HT1080 (cell line): ENCODE measurements around the gene NPAS2. TPM values are rescaled to one million over a fixed set of nuclear protein-coding genes. Genes with fewer than 3 reads are reported as not detected.

Experiments used
- DNase-seq: peaks from one replicate; pipeline ENCODE4 v3.0.0-alpha.2; 2015; ENCODE audit warnings: low read depth
- total RNA-seq: library from RNA; depleted of rRNA; stranded (reverse); fragments of >200 nt; shearing (Covaris generic); gene quantifications from 2 replicates; pipeline ENCODE4 v1.2.3, GENCODE V29; 2014

Gene NPAS2
- total RNA-seq, 1 experiment from 2014 or later = 63.1 TPM

DNA sequence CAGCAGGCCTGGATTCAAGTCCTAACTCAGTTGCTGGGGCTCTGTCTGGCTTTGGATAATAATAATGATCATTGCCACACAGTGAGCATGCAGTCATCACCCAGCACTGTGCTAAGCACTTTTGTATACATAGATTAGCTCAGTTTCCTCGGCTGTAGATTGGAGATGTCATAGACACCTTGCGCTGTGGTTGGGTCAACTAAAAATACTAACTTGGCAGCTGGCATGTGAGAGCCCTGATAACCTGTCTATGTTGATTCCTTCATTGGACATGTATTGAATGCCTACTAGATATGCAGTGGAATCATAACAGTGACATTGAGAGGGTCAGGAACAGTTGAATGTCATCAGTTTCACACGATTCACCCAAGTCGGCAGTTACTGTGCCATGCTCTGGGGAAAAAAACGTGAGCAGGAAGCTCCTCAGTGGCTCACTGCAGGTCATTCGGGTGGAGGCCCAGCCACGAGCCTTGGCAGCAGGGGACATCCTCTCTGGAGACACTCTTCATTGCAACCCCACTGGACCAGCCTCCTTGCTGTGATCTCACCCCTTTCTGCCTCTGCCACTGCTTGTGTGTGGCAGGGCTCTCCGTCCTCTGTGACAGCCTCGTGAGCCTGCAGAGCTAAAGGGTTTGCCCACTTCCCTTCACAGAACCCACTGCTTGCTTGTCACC lies 85.3 kb downstream of the NPAS2 start:
- DNase-seq = no peak

DNA sequence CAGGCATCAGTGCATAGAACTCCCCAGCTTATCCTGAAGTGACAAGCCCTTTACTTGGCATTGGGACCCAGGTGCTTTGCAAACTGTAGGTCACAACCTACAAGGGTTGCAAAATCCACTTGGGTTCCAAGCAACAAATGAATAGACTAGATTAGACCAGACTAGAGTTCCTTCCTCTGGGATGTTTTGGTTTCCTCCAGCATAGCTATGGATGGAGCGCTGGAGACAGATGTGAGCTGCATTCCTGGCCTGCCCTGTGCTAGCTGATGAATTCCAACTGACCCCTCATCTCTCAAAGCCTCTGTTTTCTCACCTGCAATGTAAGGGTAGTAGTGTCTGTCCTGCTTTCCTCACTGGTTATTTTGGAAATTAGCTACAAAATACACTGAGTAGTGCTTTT lies 86.2 kb downstream of the NPAS2 start:
- no peak for DNase-seq

DNA sequence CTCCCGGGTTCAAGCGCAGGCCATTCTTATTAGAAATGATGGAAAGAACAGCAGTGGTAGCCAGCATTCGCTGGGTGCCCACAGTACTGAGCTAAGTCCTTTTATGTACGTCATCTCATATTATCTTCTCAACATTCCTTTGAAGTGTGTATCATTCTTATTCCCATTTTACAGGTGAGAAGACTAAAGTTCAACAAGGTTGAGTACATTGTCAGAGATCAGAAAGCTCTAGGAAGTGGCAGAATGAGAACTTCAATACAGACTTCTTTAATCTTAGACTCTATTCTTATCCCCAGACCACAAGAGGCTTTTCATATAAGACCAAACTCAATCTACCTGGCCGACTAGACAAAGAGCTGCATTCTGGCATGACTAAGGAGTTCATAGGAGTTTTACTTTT lies 86.7 kb downstream of the NPAS2 start:
- DNase-seq = no peak

DNA sequence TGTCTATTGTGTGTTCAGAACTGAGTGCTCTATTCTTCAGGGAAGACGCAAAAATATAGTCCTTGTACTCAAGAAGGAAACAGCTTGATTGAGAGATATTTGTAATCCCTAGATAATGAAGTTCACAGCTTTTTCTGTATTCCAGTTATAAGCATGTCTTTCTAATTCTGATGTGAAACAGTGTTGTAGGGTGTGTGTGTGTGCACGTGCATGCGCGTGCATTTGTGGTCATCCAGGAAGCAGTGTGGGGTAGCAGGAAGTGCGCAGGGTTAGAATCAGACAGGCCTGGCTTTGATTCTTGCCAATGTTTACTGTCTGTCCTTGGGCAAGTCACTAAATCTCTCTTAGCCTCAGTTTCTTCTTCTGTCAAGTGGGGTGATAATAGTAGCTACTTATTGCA lies 87.9 kb downstream of the NPAS2 start:
- no peak for DNase-seq

DNA sequence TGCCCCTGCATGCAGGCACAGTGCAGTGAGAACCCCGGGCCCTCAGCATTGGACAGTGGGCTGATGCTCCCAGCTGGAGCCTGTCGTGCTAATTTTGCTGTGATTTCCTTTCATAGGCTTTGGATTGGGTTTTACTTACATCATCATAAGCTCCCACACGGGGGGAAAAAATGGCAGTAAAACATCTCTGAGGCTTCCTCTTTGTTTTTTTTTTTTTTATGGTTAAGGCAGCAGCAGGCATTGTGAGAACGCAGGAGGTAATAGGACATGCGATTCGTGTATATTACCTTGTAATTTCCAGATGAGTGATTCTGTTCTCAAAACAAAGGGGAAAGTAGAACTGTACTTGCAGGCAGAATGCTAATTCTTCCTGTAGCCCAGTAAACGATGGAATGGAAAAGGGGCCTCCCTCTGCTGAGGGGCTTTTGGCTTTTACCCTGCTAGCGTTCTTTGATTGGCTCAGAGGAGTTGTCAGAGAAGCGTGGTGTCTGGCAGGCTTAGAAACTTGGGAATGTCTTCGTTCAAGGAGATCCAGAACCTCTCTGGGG lies 89.7 kb downstream of the NPAS2 start:
- DNase-seq = no peak

DNA sequence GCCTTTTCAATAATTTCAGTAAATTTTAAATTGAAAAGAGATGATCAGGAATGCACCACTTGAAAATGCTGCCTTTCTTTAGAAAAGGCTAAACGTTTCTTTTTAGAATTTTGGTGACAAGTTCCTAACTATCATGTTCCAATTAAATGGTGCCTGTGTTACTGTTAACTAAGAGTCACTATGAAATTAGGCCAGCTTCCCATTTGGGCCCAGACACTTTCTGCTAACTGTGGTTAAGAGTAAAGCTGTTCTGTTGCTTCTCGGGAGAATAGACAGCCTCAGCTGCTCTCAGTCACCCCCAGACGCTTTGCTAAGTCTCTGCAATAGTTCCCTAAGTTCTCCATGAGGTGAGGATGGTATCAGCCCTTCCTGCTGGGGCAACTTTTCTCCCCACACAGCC lies 90.2 kb downstream of the NPAS2 start:
- DNase-seq = no peak

DNA sequence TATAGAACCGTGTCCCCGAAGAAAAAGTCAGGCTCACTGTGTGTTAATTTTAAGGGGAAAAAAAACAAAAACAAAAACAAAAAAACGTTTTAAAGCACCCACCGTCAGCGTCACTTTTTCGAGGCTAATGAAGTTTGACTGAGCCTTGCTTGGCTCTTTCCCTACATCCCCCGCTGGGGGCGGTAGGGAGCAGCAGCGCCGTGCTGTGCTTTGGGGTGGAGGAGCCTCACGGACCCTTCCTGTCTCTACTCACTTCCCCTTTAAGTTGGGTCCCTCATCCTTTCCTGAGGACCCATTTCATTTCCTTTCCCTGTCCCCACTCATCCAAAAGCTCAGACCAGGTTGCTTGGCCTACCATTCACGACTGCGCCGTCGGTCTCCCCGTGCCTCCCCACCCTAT lies 99.4 kb downstream of the NPAS2 start:
- DNase-seq = no peak

DNA sequence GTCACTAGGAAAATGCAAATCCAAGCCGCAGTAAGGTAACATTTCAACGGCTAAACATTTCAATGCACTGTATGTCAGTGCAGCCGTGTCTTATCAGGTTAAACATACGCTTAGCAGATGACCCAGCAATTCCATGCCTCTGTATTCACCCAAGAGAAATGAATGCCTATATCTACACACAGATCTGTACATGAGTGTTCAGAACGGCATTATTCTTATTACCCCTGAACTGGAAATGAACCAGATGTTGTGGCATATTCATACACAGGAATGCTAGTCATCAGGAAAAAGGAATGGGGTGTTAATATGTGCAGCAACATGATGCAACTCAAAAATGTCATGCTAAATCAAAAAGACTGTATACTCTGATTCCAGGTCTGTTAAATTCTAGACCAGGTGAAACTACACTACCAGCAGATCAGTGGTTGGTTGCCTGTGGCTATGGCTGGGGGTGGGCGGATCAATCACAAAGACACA lies 101.8 kb downstream of the NPAS2 start:
- no peak for DNase-seq

DNA sequence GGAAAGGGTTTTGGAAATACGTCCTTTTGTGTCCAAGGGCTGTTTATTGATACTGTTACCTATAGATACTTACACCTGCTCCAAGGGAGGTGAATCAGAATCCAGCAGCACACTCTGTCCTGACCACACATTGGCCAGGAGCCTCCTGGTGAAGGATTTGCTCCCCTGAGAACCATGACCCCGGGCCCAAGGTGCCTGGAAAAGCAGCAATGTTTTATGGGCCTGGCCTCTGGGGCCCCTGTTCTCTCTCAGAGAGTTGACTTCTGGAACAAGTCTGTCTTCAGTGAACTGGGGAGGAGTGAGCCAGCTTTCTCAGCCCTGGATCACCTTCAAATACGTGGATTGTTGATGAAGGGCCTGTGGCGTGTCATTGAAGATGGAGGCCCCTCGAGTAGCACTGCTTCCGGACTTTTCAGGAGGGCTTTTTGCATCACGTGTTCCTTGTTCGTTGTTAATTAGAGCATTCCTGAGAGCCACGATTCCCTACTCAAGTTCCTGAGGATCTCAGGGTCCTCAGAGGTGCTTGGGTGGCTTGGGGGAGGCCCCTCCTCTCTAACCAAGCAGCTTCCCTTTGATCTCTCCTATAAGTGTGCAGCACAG lies 103.6 kb downstream of the NPAS2 start:
- no peak for DNase-seq

DNA sequence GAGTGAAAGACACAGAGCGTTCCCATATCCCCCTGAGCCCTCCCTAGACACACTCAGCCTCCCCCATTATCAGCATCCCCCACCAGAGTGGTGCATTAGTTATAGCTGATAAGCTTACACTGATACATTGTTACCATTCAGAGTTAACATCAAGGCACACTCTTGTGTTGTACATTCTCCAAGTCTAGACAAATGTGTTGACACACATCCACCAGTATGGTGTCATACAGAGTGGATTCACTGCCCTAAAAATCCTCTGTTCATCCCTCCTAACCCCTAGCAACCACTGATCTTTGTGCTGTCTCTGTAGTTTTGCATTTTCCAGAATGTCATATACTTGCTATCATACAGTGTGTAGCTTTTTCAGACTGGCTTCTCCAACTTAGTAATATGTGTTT lies 104.2 kb downstream of the NPAS2 start:
- no peak for DNase-seq

DNA sequence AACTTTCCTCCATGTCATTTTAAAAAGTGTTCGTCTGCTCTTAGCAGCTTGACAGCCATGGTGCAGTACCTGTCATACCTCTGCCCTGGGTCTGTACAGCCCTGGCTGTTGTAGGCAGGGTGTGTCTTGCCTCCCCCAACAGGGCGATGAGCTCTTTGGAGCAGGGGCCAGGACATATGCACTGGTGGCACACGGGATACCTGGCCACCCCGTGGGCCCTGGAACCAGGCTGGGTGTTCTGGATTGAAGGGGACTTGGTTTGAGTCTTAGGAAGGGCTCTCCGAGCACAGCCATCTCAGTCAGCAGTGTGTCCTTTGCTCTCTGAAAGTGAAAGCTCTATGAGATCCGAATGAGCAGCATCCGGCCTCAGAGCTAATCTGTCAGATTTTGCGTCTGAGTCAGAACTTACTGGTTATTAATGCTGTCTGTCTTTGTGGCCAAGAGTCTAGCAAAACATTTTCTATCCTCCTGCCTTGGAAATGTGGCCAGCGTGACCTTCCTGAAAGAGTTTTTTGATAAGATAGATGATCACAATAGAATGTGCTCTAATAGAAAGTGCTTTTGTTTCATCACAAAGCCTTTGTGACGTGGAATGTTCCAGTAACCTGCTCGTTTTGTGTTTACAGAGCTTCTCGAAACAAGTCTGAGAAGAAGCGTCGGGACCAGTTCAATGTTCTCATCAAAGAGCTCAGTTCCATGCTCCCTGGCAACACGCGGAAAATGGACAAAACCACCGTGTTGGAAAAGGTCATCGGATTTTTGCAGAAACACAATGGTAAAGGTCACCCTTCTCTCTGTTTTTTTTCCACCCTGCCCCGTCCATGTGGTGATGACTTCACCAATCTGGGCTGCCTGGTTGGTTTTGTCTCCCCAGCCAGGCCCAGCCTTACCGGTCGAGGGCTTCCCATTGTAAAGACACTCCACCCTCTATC lies 104.8 kb downstream of the NPAS2 start:
- DNase-seq = peak; percentile 85

DNA sequence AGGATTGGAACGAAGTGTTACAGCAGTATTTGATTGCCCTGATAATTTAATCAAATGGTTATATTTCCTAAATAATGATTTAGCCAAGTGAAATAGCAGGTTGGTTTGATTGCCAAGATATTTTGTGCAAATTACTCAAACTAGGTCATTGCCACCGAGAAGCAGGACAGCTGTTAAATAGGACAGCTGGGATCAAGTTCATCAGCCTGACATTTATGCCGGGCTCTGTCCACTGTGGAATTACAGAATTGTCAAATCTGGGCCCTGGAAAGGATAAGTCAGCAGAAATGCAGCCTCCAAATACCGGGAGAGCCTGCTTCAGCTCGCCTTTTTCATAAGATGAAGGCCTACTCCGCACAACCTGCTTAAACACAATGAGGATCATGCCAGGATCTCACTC lies 108.3 kb downstream of the NPAS2 start:
- no peak for DNase-seq

DNA sequence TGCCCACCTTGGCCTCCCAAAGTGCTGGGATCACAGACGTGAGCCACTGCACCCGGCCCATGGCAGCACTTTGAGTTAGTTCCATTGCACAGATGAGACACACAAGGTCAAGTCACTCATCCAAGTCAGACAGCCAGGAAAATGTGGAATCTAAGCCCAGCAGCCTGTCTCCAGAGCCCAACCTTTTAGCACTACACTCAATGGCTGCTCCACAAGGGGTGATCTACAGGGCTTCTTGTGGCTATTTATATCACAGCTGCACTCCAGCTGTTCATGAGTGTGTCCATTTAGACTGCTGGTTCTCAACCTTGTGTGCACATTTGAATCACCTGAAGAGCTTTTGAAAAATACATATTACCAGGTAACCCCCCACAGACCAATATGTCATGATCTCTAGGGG lies 109.2 kb downstream of the NPAS2 start:
- DNase-seq = no peak

DNA sequence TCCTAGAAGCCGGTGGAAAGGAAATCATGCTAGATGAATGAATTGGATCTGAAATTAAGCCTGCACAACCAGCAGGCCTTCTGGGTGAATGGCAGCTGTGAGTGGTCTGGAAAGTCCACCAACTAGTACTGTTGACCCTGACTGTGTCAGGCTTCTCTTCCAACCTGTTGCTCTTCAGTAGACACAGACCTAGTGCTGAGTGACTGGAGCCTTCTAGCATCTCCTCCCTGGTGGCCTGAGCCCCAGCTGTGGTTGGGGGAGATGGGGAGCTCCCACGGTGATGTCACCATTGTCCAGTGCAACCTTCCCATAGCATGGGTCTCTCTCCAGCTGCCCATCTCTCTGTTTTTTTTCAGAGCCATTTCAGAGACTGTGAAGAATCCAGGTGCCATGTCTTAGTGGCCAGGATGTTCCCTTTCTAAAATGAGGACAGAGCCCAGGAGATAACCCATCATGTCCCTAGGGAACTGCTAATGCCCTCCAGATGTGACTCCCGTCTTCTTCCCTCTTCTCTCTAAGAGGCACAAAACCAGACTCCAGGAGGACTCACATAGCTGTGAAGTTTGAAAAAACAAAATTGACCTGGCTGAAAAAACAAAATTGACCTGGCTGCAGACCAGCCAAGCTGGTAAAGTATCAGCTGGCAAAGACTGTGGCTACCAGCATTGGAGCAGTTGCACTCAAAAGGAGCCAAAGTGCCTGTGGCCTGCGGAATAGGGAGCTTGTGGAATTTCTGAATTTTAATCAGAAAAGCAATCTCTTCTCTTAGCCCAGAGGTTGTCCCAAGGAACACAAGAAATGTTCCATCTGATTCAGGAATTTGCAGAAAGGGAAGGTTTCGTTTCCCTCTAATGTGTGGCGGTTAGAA lies 114.8 kb downstream of the NPAS2 start:
- no peak for DNase-seq

DNA sequence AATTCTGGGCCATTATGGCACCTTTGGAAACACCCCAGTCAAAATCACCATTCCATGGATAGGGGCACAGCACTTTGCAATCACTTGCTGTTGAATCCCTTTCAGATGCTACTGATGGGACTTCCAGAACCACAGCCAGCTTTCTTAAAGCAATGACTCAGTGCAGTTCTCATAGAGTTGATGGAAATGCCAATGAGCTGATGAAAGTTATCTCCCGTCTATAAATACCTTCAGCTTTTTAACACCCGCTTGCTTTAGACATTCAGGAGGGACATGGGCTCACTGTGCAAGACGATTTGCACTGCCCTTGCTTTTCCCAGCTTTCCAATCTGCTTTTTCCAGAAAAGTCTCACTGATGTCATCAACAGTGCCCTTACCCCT lies 115.4 kb downstream of the NPAS2 start:
- DNase-seq = peak; percentile 69

DNA sequence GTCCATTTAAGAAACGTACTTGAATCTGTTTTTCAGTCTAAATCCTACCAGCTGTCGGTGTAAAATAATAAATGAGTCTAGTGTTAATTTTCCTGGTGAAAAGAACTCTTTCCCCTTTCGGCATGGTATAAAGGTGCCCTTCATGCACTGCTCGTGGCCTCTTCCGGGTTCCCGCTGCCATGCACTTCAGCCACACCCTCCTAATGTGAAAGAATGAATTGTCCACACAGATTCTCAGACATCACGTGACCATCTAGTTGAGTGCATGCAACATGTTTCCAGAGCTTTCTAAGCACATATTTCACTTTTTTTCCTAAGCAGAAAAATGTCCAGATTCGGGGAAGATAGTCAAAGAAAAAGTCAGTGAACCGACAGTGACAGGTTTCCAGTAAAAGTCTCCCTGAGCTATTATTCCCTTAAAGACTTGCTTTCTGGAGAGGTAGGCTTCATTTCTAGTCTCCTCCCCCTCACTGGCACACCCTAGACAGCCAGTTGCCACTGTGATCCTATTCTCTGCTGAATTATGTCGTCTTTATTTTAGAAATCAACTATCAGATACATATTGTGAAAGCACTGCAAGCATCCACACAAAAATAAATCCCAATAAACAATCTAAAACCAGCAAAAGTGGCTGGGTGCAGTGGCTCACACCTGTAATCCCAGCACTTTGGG lies 116.3 kb downstream of the NPAS2 start:
- no peak for DNase-seq

DNA sequence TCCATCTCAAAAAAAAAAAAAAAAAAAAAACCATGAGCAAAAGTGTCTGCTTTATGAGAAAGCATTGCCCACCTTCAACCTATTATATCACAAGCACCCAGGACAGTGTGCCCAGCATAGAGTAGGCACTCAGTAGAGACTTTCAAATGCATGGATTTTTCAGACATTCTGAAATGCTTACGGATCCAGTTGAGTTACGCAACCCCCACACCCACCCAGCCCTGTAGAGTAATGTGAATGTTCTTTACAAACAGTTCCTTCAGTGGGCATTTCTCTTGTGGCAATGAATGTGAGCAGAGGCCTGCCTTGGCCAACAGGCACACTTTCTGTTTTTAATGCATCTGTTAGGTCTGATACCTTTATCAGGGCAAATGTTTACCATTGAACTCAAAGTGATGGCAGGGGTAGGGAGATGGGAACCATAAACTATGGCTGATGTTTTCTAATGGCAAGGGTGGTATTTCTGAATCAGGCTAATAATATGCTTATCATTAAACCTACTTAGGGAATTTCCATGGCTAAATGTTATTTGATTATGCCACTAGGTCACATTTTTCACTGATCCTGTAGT lies 117.1 kb downstream of the NPAS2 start:
- DNase-seq = no peak

DNA sequence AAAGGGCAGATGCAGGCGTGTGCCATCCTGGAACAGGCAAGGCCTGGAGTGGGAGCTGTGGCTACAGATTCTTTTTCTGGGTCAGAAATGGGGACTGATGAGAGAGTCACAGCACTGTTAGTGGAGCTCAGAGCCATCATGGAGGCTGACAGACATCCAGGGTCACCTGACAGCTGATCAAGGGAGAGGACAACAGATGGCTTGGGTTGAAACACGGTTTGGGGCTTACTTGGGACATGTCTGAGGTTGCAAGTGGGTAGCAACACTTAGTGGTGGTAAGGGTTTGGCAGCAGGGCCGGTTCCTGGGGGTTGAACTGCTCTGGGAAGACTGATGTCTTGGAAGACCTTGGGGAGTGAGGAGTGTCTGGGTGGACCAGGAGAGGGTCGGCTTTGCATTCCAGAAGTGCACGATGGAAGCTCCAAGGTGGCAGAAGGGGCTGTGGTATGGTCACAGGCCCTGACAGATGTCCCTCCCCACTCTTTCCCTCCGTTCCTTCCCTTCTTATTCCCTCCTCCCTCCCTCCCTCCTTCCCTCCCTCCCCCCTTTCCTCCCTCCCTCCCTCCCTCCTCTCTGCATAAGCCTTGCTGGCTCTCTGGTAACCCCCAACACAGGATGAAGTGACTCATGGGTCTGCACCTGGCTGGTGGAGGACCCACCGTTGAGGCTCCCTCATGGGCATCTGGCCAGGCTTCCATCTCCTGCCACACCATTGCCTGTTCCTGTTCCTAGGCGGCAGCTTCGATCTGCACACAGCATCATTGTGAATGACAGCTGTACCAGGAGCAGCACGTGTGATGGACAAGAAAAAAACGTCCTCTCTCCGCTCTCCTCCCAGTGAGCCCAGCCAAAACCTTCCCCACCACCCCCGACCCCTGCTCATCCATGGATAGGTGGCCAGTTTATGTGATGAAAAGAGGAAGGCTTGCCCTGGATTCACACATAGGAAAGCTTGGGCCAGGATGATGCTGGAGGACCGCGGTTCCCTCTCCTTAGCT lies 118.4 kb downstream of the NPAS2 start:
- peak; percentile 51 for DNase-seq

DNA sequence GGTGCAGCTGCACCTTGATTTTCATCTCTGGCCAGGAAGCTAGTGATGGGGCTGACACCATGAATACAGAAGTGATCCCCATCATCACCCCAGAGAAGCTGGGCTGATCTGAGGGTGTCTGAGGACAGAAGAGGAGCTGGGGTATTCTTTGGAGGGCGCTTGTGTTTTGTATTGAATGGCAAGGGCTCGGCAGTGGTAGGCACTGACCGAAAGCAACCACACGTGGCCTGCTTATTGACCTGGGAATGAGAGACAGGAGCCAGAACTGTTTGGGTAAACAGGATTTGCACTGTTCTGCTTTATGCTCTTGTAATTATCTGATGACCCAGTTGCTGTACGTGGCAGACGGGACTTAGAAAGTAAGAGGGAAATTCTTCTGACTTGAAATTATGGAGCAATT lies 119.5 kb downstream of the NPAS2 start:
- DNase-seq = no peak
